B cell (primary cell): ENCODE measurements around the gene MFAP3L. TPM values are rescaled to one million over a fixed set of nuclear protein-coding genes. Genes with fewer than 3 reads are reported as not detected.

Experiments
- ATAC-seq: fragments of 200-7000 bp; cut with Tn5 transposase; one replicate; pipeline ENCODE4 v1.10.0; 2021; ENCODE audit warnings: low read depth, mild to moderate bottlenecking, moderate number of reproducible peaks, moderate library complexity
- CTCF ChIA-PET: fragments of 350-600 bp; sonication (Branson Sonifier 250); formaldehyde crosslinking; loops from one replicate; lab custom pipeline; 2021; ENCODE audit warnings: antibody characterized with exemption, inconsistent platforms; lab: Charles Lee
- POLR2A ChIA-PET: fragments of 350-600 bp; sonication (Branson Sonifier 250); formaldehyde crosslinking; loops from one replicate; lab custom pipeline; 2021; ENCODE audit warnings: antibody characterized with exemption; lab: Charles Lee
- DNase-seq: peaks from one replicate; pipeline ENCODE4 v3.0.0; 2013
- H2AFZ ChIP-seq: 2 replicates; pipeline ENCODE4 v1.6.1; 2012; ENCODE audit warnings: mild to moderate bottlenecking, low read depth, low read length; ENCODE audit not compliant: insufficient read depth, poor library complexity, severe bottlenecking
- H3K27ac ChIP-seq, 2 donors: 1 replicate in 1 of 2; 2 replicates in 1 of 2; pipeline ENCODE4 v1.5.1; 2012 to 2013; ENCODE audit warnings: low read length in 2 of 2, mild to moderate bottlenecking in 2 of 2, moderate library complexity in 1 of 2
- H3K27me3 ChIP-seq, 4 experiments: fragments of 200-600 bp in 1 of 4; sonication (generic) in 1 of 4; replicated peaks in 1 of 4; 1 replicate in 2 of 4; 2 replicates in 2 of 4; pipeline versions ENCODE4 v1.6.1 to v1.7.0; 2013 to 2016; ENCODE audit warnings: low read length in 3 of 4, mild to moderate bottlenecking in 2 of 4, mixed read lengths in 1 of 4, moderate library complexity in 1 of 4; ENCODE audit not compliant: insufficient read depth in 4 of 4, control insufficient read depth in 3 of 4; ENCODE audit errors: control extremely low read depth in 1 of 4
- H3K36me3 ChIP-seq, 2 experiments: replicated peaks in 1 of 2; 1 replicate in 1 of 2; 2 replicates in 1 of 2; pipeline versions ENCODE4 v1.6.1 to v1.7.1; 2013; ENCODE audit warnings: low read length in 1 of 2; ENCODE audit not compliant: insufficient read depth in 2 of 2, control insufficient read depth in 1 of 2; ENCODE audit errors: control extremely low read depth in 1 of 2, extremely low read depth in 1 of 2
- H3K4me1 ChIP-seq, 2 donors: fragments of 200-600 bp in 1 of 2; sonication (generic) in 1 of 2; 1 replicate in 1 of 2; 2 replicates in 1 of 2; pipeline versions ENCODE4 v1.5.1 to v1.6.1; 2013 to 2017; ENCODE audit warnings: low read length in 2 of 2; ENCODE audit not compliant: control insufficient read depth in 2 of 2, insufficient read depth in 2 of 2
- H3K4me2 ChIP-seq: replicated peaks from 2 replicates; pipeline ENCODE3; 2012; ENCODE audit warnings: mild to moderate bottlenecking, low read depth, low read length; ENCODE audit not compliant: poor library complexity, severe bottlenecking
- H3K4me3 ChIP-seq, 5 experiments: fragments of 200-600 bp in 1 of 5; sonication (generic) in 1 of 5; 1 replicate in 3 of 5; 2 replicates in 2 of 5; pipeline versions ENCODE4 v1.5.1 to v1.7.0; 2011 to 2016; ENCODE audit warnings: low read length in 4 of 5, mild to moderate bottlenecking in 4 of 5, low read depth in 2 of 5, control low read depth in 1 of 5, moderate library complexity in 1 of 5; ENCODE audit not compliant: insufficient read depth in 1 of 5; ENCODE audit errors: control extremely low read depth in 1 of 5, extremely low read depth in 1 of 5
- H3K79me2 ChIP-seq: fragments of 200-600 bp; sonication (generic); one replicate; pipeline ENCODE4 v1.6.0; 2016; ENCODE audit warnings: low read length; ENCODE audit not compliant: control insufficient read depth, insufficient read depth
- H3K9ac ChIP-seq: fragments of 200-600 bp; sonication (generic); 2 replicates; pipeline ENCODE4 v1.6.1; 2017; ENCODE audit warnings: mild to moderate bottlenecking, low read length, moderate library complexity
- H3K9me3 ChIP-seq, 3 donors: one replicate each; pipeline versions ENCODE4 v1.6.1 to v1.7.1; 2013; ENCODE audit warnings: low read length in 2 of 3; ENCODE audit not compliant: control insufficient read depth in 2 of 3, insufficient read depth in 1 of 3; ENCODE audit errors: control extremely low read depth in 1 of 3
- H4K20me1 ChIP-seq: 2 replicates; pipeline ENCODE4 v1.6.0; 2012; ENCODE audit warnings: mild to moderate bottlenecking, low read length; ENCODE audit not compliant: insufficient read depth, control insufficient read depth, poor library complexity, severe bottlenecking
- H3K27ac Mint-ChIP-seq: one replicate; pipeline ENCODE4 v1.8.0; 2021; ENCODE audit warnings: mixed read lengths
- H3K27me3 Mint-ChIP-seq: one replicate; pipeline ENCODE4 v1.8.0; 2021; ENCODE audit warnings: mixed read lengths
- H3K4me1 Mint-ChIP-seq: one replicate; pipeline ENCODE4 v1.8.0; 2021; ENCODE audit warnings: mixed read lengths
- H3K4me3 Mint-ChIP-seq: one replicate; pipeline ENCODE4 v1.8.0; 2021; ENCODE audit warnings: mixed read lengths
- H3K9me3 Mint-ChIP-seq: one replicate; pipeline ENCODE4 v1.8.0; 2022; ENCODE audit warnings: mixed read lengths; ENCODE audit not compliant: insufficient read depth
- EZH2 ChIP-seq: IDR thresholded peaks from 2 replicates; pipeline ENCODE4 v1.6.1; 2012; ENCODE audit warnings: borderline replicate concordance, low read depth, mild to moderate bottlenecking, moderate library complexity, low read length; ENCODE audit not compliant: insufficient read depth, poor library complexity, severe bottlenecking
- WGBS: methylation state at CpG from one replicate; pipeline ENCODE4 v1.1.5; 2013; ENCODE audit warnings: missing lambda C conversion rate; ENCODE audit not compliant: insufficient coverage; 5-methylcytosine and 5-hydroxymethylcytosine counted together
- intact Hi-C: fragments of 100-400 bp; cut with micrococcal nuclease; formaldehyde crosslinking; loops from one replicate; pipeline ENCODE4 v1.10.0; 2022
- polyA plus RNA-seq: library from polyadenylated mRNA; depleted of rRNA; stranded (reverse); fragments of >200 nt; gene quantifications from 2 replicates; pipeline ENCODE4 v1.2.3, GENCODE V29; 2012
- total RNA-seq, 2 donors: library from RNA; stranded (reverse); fragments of 120-200 nt in 1 of 2; gene quantifications; 1 replicate in 1 of 2; 2 replicates in 1 of 2; pipeline versions ENCODE4 v1.2.3 to v1.2.4, GENCODE V29; 2013 to 2022
- TF ChIP-seq, protein P1 (sequence below): fragments of 200-600 bp; IDR thresholded peaks from one replicate; pipeline ENCODE4 v1.8.0; 2022; ENCODE audit warnings: antibody characterized with exemption, mild to moderate bottlenecking

Gene MFAP3L
- total and polyA plus RNA-seq, 2 donors (not counting 1 experiment from before 2014, with no cell fraction given), result 0.37 to 0.63 TPM

DNA sequence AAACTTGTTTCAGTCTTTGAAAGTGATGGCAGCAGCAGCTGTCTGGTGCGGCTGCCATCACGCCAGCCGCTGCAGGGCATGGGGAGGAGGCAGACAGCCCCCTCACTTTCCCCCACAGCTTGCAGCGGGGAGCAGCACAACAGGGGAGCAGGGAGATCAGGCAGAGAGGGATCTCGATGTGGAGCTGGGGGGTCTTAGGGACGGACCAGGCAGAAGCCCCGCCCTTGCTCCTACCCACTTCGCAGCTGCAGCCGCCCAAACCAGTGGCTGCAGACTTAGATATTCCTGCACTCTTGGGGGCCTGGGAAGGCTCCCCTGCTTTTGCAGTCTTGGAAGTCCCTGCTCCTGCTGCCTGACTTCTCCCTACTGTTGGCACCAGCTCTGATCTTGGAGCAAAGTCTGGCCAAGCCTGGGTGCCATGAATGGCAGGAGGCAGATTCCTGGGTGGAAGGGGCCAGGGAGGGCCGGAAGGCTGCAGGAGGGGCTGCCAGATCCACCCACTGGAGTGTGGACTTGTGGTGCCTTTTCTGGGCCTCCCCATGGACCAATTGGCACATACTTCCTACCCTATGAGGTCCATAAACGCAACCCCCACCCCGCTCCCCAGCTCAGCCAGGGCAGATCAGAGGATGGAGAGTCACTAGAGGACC lies 14.0 kb upstream of the MFAP3L start:
- 97% methylated on average over 9 of the region's 12 CpGs for WGBS
- Histone ChIP-seq H3K36me3 (no peaks in the 10 kb centered on the region), H3K4me2 (no peak overlapping the region), H2AFZ (no peak overlapping the region), H4K20me1 (no peaks in the 10 kb centered on the region), H3K4me3 (no peak overlapping the region), H3K79me2 (no peaks in the 10 kb centered on the region), H3K27me3 (no peaks in the 10 kb centered on the region), H3K4me1 (no peaks in the 10 kb centered on the region), H3K27ac (no peak overlapping the region), H3K9me3 (no peaks in the 10 kb centered on the region), H3K9ac (no peak overlapping the region)
- intact Hi-C loops, result no loop called here
- H3K27ac Mint-ChIP-seq, result no peak overlapping the region
- DNase-seq (no peak), ATAC-seq (no peak)
- TF ChIP-seq, protein P1, sequence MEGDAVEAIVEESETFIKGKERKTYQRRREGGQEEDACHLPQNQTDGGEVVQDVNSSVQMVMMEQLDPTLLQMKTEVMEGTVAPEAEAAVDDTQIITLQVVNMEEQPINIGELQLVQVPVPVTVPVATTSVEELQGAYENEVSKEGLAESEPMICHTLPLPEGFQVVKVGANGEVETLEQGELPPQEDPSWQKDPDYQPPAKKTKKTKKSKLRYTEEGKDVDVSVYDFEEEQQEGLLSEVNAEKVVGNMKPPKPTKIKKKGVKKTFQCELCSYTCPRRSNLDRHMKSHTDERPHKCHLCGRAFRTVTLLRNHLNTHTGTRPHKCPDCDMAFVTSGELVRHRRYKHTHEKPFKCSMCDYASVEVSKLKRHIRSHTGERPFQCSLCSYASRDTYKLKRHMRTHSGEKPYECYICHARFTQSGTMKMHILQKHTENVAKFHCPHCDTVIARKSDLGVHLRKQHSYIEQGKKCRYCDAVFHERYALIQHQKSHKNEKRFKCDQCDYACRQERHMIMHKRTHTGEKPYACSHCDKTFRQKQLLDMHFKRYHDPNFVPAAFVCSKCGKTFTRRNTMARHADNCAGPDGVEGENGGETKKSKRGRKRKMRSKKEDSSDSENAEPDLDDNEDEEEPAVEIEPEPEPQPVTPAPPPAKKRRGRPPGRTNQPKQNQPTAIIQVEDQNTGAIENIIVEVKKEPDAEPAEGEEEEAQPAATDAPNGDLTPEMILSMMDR, result no peak
- TF ChIP-seq EZH2, result no peak
- H3K4me1 Mint-ChIP-seq, result no peaks in the 10 kb centered on the region
- CTCF ChIA-PET, result interaction anchor here (1.1 to 4.4 kb wide), 3 partner anchors 10 to 230 kb away, joined by 4 to 20 read pairs (median 4); no protein-coding TSS in a partner anchor
- H3K4me3 Mint-ChIP-seq, result no peak overlapping the region
- H3K9me3 Mint-ChIP-seq, result no peaks in the 10 kb centered on the region
- POLR2A ChIA-PET, result no interaction called here
- H3K27me3 Mint-ChIP-seq, result peaks cover 8% of the 10 kb centered on the region

GRCh38 chr4:170038769-170039168 lies 12.6 kb upstream of the MFAP3L start:
- ChIA-PET CTCF (no interaction called here), POLR2A (no interaction called here)
- H4K20me1 ChIP-seq, result no peaks in the 10 kb centered on the region
- intact Hi-C loops, result no loop called here
- H3K27me3 Mint-ChIP-seq, result peaks cover 15% of the 10 kb centered on the region
- no peak overlapping the region for H3K4me3 ChIP-seq
- H3K4me3 Mint-ChIP-seq, result no peak overlapping the region
- H3K4me1 ChIP-seq, result no peaks in the 10 kb centered on the region
- no peak for DNase-seq
- H3K27ac Mint-ChIP-seq, result no peak overlapping the region
- H3K9me3 ChIP-seq, result no peaks in the 10 kb centered on the region
- TF ChIP-seq, protein P1, result no peak
- no peak for TF ChIP-seq EZH2
- no peaks in the 10 kb centered on the region for H3K4me1 Mint-ChIP-seq
- ATAC-seq, result no peak
- H3K27me3 ChIP-seq, result no peaks in the 10 kb centered on the region
- H3K79me2 ChIP-seq, result no peaks in the 10 kb centered on the region
- H3K27ac ChIP-seq, result no peak overlapping the region
- no peaks in the 10 kb centered on the region for H3K36me3 ChIP-seq
- H2AFZ ChIP-seq, result no peak overlapping the region
- no CpG with 5 or more reads among the region's 4 CpGs for WGBS
- no peaks in the 10 kb centered on the region for H3K9me3 Mint-ChIP-seq
- no peak overlapping the region for H3K4me2 ChIP-seq
- H3K9ac ChIP-seq, result no peak overlapping the region
